ENCODE data around the gene ZNF200.
"Not testable (repeated sequence)": the region's sequence is repeated elsewhere in the genome, so short reads cannot be mapped to it uniquely, and the experiment has no call there.

The ZNF200 gene
- 22.8 to 32.5 reads per million in 2 experiments for total RNA-seq

- DNase-seq (ENCODE audit: low read depth) = peak; percentile 90
These were observed at the start of gene ZNF200 for GRCh38 chr16:3234857-3235561. Gene ZNF200 (minus strand): TSS chr16:3235158. CDS start chr16:3233755, 1,403 bp downstream.

- DNase-seq (ENCODE audit: low read depth) = no peak
These were observed 48.8 kb upstream of the ZNF200 start for GRCh38 chr16:3283543-3284447.

GRCh38 chr16:3282730-3283542 is 48.0 kb upstream of the ZNF200 start, which contains the start of gene ZNF263:
Gene ZNF263 (plus strand): TSS chr16:3283491. CDS start chr16:3283819, 328 bp downstream.
- DNase-seq (ENCODE audit: low read depth) = peak; percentile 88

- DNase-seq (ENCODE audit: low read depth) = no peak
These were observed 47.3 kb upstream of the ZNF200 start for GRCh38 chr16:3282103-3282729.

GRCh38 chr16:3281222-3281820 is 46.4 kb upstream of the ZNF200 start:
- no peak for DNase-seq (ENCODE audit: low read depth)

- no peak for DNase-seq (ENCODE audit: low read depth)
These were observed 41.7 kb upstream of the ZNF200 start for GRCh38 chr16:3276679-3277078.

- no peak for DNase-seq (ENCODE audit: low read depth)
These were observed 40.0 kb upstream of the ZNF200 start for GRCh38 chr16:3274947-3275346.

GRCh38 chr16:3274490-3274889 is 39.5 kb upstream of the ZNF200 start:
- no peak for DNase-seq (ENCODE audit: low read depth)

GRCh38 chr16:3271281-3271680 is 36.3 kb upstream of the ZNF200 start:
- not testable (repeated sequence) for DNase-seq (ENCODE audit: low read depth)

- not testable (repeated sequence) for DNase-seq (ENCODE audit: low read depth)
These were observed 35.8 kb upstream of the ZNF200 start for GRCh38 chr16:3270718-3271117.

GRCh38 chr16:3268294-3268693 is 33.3 kb upstream of the ZNF200 start:
- no peak for DNase-seq (ENCODE audit: low read depth)

- DNase-seq (ENCODE audit: low read depth) = no peak
These were observed 32.0 kb upstream of the ZNF200 start for GRCh38 chr16:3266873-3267537.

GRCh38 chr16:3264137-3265036 is 29.4 kb upstream of the ZNF200 start:
- peak; percentile 93 for DNase-seq (ENCODE audit: low read depth)

GRCh38 chr16:3262517-3262916 is 27.6 kb upstream of the ZNF200 start:
- no peak for DNase-seq (ENCODE audit: low read depth)

GRCh38 chr16:3259836-3260235 is 24.9 kb upstream of the ZNF200 start:
- DNase-seq (ENCODE audit: low read depth) = no peak

- no peak for DNase-seq (ENCODE audit: low read depth)
These were observed 22.0 kb upstream of the ZNF200 start for GRCh38 chr16:3256866-3257465.

GRCh38 chr16:3256146-3256865 is 21.3 kb upstream of the ZNF200 start, which contains the start of gene MEFV:
Gene MEFV (minus strand): TSS chr16:3256633. CDS start chr16:3256587, 46 bp downstream.
- DNase-seq (ENCODE audit: low read depth) = no peak

GRCh38 chr16:3254309-3254708 is 19.4 kb upstream of the ZNF200 start:
- no peak for DNase-seq (ENCODE audit: low read depth)

Measured in T follicular helper cell (primary cell).